Smooth muscle cell of the brain vasculature (primary cell): ENCODE measurements around the gene HEPHL1.

ENCODE experiments used
- DNase-seq: peaks from one replicate; pipeline ENCODE4 v3.0.0-alpha.2; 2012; ENCODE audit warnings: low read depth, low spot score

HEPHL1 gene

DNA sequence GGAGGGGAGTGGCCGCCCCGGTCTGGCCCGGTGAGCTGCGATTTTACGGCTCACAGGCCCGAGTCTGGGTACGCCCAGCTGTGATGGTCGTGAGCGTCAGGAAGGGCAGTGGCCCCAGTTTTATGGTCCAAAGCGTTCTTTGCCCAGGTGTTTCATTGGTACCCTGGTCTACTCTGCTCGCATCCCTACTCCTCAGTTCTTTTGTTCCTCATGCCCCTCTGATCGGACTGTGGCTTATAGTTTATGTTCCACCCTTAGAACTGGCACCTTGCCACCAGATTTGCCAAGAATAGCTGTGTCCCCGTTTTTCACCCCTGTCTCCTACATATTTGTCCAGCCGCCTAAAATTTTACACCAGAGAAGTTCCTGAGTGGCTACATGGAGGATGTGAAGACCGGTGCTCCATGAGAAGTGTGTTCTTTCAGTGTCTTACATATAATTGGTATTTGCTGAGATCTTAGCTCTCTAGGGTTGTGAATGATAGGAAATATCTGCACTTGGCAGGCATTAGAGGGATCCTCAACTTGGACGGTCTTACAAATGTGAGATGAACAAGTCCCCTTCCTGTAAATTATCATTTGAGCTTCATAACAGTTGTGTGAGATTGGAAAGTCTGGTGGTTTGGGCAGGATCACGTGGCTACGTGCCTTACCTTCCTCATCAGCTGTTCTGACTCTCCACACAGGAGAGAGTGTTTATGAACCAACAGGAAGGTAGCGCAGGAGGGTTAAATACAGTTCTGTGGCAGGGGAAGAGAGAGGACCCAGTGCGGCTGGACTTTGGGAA, 108.6 kb downstream of the HEPHL1 start:
- no peak for DNase-seq

DNA sequence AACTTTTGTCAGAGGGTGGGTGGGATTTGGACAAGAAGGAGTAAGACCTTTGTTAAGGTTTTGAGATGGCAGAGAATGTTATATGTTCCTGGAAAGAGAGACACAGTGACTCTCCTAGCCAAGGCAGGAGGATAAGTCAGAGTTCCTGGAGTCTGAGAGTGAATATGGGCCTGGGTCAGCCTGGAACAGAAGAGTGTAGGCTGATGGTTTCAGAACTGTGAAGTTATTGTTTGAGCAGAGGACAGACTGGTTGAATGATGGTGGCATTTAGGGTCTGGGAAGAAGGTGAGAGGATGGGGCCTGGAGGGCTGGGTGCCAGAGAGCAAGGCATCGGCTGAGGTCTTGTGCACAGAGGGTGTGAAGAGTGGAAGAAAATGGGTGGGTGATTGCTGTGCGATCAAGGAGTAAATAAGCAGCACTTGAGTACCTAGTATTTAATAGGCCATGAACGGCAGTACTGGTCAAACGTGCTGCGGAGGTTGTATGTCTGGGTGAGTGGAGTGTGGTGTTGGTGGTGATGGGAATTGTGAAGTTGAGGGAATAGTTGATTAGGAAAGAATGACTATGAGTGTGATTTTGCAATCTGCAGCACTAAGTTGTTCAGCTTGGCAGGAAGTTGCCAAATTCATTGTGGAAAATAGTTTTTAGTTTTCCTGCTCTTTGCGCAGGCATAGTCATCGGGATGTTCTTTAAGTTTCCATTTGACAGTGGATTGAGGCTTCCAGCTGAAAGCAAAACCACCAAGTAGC, 109.3 kb downstream of the HEPHL1 start:
- no peak for DNase-seq

DNA sequence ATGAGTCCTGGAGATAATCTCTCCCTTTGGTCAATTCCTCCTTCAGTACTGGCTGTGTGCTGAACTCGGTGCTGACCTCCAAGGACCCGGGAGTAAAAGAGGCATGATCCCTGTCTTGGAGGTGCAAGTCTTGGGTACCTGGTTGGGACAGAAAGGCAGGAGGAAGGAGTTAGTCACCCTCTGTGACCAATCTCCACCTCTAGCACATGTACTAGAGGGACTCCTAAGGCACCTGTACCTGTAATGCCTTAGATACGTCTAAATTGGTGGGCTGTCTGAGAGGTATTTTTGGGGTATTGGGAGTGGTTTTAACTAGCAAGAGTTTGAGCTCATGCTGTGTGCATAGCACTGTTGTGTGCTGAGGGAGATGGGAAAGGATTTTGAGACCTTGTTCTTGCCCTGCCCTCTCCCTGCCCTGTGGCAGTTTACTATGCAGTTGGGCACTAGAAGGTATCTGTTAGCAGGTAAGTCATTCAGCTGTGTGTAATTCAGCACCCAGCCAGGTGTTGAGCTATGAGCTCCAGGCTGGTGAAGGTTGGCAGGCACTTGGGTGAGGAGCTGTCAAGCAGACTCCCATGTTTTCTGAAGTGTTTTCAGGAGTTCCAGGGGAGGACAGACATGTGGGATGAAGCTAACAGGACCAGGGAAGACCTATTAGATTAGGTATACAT, 110.0 kb downstream of the HEPHL1 start:
- DNase-seq, result no peak

DNA sequence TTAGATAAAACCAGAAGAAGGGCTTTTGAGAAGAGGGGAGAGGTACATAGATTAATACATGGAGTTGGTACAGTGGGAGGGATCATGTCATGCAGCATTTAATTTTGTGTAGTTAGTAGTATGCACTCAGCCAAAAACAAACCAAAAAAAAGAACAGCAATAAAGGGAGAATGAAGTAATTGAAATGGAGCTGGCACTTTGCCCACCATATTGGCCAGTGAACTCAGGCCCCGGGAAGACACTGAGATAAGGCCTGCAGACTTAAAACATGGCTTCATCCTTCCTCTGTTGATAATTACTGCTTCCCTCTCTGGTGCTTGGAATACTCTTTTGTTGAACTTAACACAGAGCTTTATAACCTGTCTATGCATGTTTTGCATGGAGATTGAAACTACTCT, 110.6 kb downstream of the HEPHL1 start:
- no peak for DNase-seq

DNA sequence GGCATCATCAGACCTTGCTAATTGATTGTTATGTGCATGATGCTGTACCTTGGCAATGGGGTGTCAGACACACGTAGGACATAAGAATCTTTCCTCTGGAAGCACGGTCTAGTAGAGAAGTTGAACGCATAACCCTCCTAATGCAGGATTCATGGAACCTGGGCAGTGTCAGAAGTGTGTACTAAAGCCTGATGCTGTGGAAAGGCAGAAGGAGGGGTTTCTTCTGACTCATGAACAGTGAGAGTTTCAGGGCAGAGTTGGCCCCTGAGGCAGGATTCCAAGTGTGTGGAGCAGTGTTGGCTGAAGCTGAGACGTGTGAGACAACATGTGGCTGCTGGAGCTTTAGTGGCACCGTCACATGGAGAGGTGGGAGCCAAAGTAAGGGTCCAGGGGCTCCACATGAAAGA, 111.0 kb downstream of the HEPHL1 start:
- no peak for DNase-seq

DNA sequence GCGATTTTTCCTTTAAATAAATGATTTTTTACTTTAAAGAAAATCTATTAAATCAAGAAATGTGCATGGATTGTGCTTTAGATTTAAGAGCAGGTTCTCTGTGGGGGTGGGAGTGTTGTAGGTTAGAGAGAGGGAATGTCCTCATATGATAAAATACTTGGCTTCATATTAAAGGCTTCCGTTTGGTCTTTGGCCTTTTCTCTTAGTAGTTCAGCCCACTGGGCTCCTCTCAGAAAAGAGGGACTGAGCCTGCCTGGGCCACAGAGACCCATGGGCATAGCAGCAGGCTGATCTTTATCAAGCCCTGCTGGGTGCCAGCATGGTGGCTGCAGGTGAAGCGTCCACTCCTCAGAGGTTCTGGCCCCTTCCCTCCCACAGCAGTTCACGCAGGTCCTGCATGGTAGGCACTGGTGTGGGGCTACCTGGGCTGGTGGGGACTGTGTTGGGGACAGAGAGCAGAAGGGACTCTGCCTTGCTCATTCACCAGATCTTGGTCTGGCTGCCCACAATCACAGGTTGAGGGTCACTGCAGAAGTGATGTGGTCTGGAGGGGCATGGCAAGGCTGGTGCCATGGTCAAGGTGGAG, 111.8 kb downstream of the HEPHL1 start:
- DNase-seq, result no peak

DNA sequence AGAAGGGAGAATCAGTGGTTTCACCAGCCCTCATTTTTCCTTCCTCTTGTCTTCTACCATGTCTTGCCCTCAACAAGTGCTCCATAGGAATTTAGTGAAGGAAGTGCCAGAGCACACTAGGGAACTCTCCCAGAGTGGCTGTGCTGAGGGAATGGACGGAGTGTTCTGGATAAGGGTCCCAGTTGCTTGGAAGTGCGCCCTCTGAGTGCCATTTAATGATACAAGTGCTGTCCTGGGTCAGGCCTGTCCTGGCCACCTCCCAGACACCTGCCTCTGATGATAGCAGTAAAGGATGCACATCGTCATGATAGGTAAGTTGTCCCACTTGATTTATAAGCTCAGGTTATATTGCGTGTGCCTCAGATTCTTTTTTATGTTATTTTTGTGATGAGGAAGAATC, 112.6 kb downstream of the HEPHL1 start:
- no peak for DNase-seq

DNA sequence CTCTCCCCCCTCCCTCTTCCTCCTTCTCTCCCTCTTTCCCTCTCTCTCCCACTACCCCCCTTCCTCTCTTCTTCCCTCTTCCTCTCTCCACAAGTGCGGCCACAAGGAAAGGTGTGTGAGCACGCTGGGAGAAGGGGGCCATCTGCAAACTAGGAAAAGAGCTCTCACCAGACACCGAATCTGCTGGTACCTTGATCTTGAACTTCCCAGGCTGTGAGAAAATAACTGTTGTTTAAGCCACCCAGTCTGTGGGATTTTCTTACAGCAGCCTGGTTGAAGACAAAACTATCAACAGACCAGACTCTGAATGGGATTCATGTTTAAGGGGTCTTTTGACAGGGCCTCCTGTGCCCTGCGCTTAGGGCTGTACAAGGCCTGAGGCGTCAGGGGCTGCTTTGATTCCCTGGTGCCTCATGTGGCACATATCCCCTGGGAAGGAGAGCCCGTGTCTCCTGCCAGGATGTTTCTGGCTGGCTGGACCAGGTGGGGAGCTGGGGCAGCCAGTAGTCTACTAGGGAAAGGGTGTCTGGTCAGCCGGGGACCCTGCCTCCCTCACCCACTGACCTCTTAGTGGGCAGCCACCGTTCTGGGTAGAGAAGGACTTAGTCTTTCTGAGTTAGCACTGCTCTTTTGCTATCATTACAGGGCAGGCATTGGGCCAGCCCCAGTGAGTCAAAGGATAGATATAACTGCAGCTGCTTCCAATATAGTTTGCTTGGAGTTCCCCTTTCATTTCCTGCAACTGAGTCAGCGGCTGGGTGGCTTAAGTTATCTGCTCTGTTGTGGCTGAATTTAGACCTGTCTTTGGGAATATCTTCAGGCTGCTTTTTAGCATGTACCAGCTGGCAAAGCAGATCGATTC, 113.7 kb downstream of the HEPHL1 start:
- DNase-seq, result no peak

DNA sequence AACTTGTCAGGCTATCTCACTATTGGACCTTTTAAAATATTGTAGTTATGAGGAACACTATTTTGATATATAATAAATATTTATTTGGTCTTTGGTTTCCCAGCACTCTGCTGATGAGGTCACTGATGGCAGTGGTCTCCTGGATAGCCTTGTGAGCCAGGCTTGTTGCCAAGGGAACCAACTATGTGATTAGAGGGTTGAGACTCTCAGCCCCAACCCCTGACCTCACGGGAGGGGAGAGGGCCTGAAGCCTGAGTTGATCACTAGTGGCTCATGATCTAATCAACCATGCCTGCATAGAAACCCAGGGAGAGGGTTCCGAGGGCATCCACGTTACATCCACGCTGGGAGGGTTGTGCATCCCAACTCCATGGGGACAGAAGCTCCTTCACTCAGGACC, 118.3 kb downstream of the HEPHL1 start:
- no peak for DNase-seq

DNA sequence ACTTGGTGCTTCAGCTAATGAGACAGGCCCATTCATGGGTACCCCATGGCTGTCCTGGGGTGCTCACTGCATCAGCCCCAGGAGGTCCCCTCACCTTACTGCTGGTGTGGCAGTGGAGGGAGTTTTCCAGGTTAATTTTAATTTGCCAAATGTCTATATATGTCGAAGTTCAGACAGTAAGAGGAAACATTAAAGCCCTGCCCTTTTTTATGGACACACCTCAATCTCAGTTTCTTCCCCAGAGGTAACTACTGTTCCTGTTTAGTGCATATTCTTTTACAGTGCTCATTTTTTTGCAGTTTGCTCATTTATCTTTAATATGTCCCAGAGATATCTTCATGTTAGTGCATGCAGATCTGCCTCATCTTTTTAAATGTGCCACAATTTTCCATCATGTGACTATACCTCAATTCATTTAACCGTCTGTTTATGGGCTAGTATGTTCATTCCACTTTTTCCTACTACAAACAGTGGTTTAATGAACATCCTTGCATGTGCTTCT, 119.1 kb downstream of the HEPHL1 start:
- DNase-seq, result no peak

DNA sequence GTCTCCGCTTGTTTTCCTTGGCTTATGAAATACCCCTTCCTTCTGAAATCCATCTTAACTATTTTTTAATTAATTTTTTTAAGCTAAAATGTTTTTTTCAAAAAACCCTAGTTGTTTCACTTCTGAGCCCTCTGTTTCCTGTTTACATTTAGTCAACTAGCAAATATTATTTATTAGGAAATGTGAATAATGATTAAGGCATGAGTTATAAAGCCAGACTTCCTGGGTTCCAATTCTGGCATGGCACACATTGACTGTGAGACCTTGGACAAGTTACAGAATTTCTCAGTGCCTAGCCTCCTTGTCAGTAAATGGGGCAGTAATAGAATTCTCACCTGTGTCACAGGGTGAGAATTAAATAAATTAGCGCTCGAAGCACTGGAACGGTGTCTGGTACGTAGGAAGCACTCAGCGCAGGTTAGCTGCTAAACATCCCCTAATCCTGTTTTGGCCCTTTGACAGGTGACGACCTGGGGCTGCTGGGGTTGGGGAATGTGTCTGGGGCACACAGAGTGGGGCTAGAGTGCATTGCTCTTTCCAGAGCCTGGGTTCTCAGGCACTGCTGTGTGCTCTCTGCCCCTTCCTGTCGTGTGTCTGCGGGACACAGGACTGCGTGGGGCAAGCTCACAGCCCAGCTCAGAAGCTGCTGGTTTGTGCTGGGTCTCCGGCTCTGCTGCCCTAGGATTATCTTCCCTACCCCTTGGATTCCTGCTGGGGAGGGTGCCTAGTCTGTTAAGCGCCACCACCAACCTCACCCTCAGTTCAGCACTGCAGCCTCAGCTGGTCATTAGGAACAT, 120.6 kb downstream of the HEPHL1 start:
- no peak for DNase-seq

DNA sequence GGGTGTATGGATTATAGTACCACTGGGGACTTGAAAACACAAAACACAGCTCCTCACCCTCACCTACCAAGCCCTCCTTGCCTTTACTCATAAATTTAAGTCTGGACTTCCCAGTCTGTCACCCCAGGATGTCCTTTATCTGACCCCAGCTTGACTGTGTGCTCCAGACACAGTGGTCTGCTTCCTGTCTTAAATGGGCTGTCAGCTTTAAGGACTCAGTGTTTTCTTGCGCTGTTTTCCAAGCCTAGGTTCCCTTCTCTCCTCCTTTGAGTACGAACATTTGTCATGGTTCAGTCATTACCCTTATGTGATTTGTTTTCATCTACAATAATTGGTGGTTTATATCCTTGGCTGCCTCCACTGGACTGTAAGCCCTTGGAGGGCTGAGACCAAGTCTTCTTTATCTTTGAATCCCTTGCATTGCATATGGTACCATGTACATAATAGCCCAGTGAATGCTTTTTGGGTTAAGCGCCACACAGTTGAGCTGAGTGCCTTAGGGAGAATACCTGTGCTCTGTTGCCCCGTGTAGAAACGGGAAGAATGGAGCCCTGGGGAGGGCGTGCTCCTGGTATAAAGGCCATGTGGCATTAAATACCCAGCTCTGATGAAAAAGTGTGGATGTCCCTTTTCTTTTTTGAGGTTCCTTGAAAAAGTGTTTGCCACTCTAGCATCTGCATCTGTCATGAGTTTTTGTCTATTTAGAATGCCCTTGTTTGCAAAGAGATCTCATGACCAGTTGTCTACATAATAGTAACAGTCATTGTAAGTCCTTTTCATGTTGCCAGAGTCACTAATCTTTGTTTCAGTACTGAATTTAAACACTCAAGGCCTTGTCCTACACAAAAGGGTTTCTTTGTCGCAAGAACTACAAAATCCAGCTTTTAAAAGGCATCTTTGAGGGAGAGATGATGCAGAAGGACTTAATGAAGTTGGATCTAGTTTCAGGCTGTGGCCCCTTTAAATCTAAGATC, 121.4 kb downstream of the HEPHL1 start:
- no peak for DNase-seq

DNA sequence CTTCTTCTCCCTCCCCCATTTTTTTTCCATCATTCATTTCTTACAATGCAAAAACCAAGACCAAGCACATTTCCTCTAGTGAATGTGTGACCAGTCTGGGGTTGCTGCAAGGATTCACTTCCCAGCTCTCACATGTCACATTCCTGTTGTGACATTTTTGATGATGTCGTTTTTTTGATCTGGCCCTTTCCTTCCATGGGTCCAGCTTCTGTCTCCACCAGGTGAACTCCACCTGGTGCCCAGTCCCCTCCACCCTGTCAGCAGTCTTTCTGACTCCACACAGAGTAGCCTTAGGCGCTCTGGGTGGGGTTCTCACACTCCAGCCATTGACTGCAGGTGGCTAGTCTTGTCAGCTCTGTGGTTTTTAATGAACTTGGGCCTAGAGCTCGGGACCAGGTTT, 123.1 kb downstream of the HEPHL1 start:
- no peak for DNase-seq

DNA sequence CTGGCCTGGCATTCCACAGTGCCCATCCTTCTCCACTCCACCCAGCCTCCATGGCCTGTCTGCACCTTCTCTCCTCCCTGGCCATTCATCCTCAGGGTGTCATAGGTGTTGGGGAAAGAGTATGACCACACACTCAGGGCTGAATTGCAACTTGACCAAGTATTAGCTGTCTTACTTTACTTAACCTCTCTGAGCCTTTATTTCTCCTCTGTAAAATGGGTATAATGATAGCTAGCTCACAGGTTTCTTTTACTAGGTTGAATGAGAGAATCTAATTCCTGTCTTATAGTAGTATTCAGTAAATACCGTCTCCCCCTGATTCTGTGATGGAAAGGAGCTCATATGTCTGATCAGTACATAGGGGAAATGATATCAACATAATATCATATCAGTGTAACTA, 123.5 kb downstream of the HEPHL1 start:
- DNase-seq, result no peak

DNA sequence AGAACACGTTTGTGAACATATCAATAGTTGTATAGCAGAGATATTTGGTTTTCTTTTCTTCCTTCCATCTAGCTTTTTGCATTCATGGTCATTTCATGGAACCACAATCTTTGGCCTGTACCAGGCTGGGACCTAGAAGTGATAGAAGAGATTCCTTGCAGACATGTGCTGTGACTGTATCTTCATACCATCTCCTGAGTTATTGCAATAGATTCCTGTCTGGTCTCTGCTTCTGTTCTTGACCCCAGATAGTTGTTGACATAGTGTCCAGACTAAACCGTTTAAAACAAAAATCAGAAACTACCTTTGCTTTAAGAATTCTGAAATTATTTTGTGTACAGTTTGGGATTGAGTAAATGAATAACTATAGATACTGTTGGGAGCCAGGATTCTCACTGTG, 124.3 kb downstream of the HEPHL1 start:
- no peak for DNase-seq

DNA sequence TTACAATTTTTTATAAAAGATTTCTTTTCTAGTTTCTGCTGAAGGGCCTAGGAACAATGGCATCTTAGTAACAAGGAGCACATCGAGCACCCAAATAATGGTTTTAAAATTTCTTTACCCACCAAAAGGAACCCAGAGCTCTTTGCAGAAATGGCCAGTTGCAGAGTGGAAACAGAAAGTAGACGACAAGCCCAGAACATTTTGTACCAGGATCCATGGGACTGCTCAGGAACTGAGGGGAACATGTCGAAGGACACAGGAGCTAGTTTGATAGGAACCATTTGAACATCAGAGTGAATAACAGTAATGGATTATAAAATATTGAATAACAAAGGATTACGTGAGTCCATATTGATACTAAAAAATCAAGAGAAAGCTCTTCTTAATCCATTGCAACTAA, 124.8 kb downstream of the HEPHL1 start:
- DNase-seq, result no peak

DNA sequence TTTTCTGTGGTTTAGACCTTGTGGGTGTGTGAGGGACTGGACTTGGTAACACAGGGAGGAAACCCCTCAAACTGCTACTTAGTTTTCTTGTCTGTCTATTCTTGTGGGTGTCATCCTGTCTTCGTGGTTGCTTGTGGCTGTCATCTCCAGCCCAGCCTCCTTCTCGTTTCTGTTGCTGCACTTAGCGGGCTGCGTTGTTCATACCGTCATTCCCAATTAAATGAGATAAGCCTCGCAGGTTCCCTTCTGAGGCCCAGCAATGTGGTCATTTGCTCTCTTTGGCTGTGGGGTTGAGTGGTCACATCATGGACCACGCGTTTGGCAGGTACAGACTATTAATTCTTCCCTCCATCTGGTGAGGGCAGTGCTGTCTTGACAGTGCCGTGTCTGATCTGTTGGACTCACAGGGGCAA, 126.3 kb downstream of the HEPHL1 start:
- DNase-seq, result no peak

DNA sequence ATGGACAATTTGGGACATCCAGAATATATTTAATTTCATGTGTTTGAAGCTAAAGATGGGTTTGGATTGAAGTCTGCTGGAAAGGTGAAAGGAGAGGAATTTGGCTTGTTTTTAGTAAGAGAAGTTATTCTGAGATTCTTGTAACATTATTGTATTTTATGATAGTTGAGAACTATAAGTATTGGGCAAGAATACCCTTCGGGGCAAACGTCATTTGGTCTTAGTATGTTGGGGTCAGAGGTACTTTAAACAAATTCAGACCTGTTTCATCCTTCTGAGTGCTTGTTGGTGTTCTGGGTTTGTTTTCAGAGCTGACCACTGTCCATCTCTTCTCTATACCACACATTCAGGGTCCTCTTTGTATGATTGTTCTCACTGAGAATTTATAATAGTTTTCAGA, 127.0 kb downstream of the HEPHL1 start:
- no peak for DNase-seq

DNA sequence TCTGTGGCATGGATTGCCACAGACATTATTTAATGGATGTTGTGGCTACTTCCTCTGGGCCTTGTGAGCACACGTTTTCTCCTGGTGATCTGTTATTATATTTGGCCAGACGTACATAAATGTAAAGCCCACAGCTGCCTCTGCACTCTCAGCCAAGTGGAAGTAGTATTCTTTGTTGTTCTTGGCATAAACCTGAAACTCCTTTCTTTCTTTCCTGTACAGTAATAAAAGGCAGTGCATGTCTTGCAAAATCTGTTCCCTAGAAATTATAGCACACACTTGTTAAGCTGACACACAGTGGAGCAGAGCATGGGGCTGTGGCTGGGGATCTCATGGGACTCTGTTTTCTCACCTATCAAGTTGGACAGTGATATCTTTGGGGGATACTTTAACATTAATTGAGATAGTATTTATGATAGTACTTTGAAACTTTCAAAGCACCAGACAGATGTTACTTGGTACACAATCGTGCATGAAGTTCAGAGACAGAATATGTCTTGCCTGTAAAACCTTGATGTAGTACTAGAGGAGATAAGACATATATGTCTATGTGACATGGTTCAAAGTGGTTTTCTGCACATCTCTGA, 128.4 kb downstream of the HEPHL1 start:
- DNase-seq, result no peak
